Cardiac muscle cell (in vitro differentiated cells and primary cell): ENCODE data around the gene C2CD4D. TPM values are rescaled to one million over a fixed set of nuclear protein-coding genes. Genes with fewer than 3 reads are reported as not detected.

Experiments used
- DNase-seq, 2 donors: peaks; one replicate each; pipeline versions ENCODE4 v3.0.0 to v3.0.0-alpha.2; 2010 to 2017; ENCODE audit warnings: low read depth in 1 of 2, low spot score in 1 of 2
- H3K27ac ChIP-seq: fragments of 200-600 bp; sonication (generic); 2 replicates; pipeline ENCODE4 v1.5.1; 2016
- H3K27me3 ChIP-seq: fragments of 200-600 bp; sonication (generic); 2 replicates; pipeline ENCODE4 v1.6.0; 2016; ENCODE audit warnings: control low read depth
- H3K36me3 ChIP-seq: fragments of 200-600 bp; sonication (generic); 2 replicates; pipeline ENCODE4 v1.5.1; 2016; ENCODE audit warnings: control low read depth
- H3K4me1 ChIP-seq: fragments of 200-600 bp; sonication (generic); 2 replicates; pipeline ENCODE4 v1.8.1; 2017; ENCODE audit warnings: low read depth, mild to moderate bottlenecking, mixed run types
- H3K4me3 ChIP-seq: fragments of 200-600 bp; sonication (generic); 2 replicates; pipeline ENCODE4 v1.5.1; 2016; ENCODE audit warnings: mild to moderate bottlenecking
- H3K9me3 ChIP-seq: fragments of 200-600 bp; sonication (generic); 2 replicates; pipeline ENCODE4 v1.5.1; 2017; ENCODE audit warnings: low read depth, mild to moderate bottlenecking, control low read depth
- polyA plus RNA-seq: library from polyadenylated mRNA; unstranded; fragments of >200 nt; fragmentation: Nextera tagmentation; extraction: Ambion mirVana; gene quantifications from 2 replicates; pipeline ENCODE4 v1.2.1, GENCODE V29; 2016
- total RNA-seq: library from RNA; depleted of rRNA; stranded (reverse); fragments of >200 nt; gene quantifications from 2 replicates; pipeline ENCODE4 v1.2.3, GENCODE V29; 2016
- TF ChIP-seq, protein P1 (sequence below): IDR thresholded peaks from 2 replicates; pipeline ENCODE4 v1.5.1; 2012; ENCODE audit warnings: low read depth, mild to moderate bottlenecking, low read length

The C2CD4D gene
- total and polyA plus RNA-seq, 2 experiments from 2014 or later: 0.44 TPM; not detected in 1

- no peak overlapping the region for H3K27ac ChIP-seq
- TF ChIP-seq, protein P1, sequence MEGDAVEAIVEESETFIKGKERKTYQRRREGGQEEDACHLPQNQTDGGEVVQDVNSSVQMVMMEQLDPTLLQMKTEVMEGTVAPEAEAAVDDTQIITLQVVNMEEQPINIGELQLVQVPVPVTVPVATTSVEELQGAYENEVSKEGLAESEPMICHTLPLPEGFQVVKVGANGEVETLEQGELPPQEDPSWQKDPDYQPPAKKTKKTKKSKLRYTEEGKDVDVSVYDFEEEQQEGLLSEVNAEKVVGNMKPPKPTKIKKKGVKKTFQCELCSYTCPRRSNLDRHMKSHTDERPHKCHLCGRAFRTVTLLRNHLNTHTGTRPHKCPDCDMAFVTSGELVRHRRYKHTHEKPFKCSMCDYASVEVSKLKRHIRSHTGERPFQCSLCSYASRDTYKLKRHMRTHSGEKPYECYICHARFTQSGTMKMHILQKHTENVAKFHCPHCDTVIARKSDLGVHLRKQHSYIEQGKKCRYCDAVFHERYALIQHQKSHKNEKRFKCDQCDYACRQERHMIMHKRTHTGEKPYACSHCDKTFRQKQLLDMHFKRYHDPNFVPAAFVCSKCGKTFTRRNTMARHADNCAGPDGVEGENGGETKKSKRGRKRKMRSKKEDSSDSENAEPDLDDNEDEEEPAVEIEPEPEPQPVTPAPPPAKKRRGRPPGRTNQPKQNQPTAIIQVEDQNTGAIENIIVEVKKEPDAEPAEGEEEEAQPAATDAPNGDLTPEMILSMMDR: no peak
- H3K36me3 ChIP-seq: no peaks in the 10 kb centered on the region
- H3K9me3 ChIP-seq: no peaks in the 10 kb centered on the region
- no peak overlapping the region for H3K4me3 ChIP-seq
- H3K27me3 ChIP-seq: no peaks in the 10 kb centered on the region
- H3K4me1 ChIP-seq: peaks cover 3% of the 10 kb centered on the region
- DNase-seq: no peak
These were observed 20.3 kb downstream of the C2CD4D start for GRCh38 chr1:151819227-151819835.

DNA sequence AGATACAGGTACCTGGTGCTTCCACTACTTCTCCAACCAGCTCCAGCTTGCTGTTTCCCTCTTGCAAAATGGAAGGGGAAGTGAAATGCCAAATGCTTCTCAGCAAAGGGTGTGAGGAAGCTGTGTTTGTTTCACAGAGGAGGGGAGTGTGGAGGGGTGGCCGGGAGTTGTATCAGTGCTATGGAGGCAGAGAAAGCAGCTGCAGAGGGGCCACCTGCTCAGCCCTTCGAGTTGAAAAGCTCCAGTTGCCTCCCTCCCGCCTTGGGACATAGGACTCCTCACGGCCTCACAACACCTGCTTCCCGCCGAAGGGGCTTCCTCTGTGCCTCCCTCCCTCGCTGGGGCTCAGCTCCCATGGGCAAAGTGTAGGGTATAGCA, 22.3 kb downstream of the C2CD4D start:
- H3K36me3 ChIP-seq: no peaks in the 10 kb centered on the region
- no peak overlapping the region for H3K4me3 ChIP-seq
- TF ChIP-seq, protein P1: no peak
- DNase-seq: no peak
- peaks cover 3% of the 10 kb centered on the region for H3K4me1 ChIP-seq
- H3K27ac ChIP-seq: no peak overlapping the region
- no peaks in the 10 kb centered on the region for H3K9me3 ChIP-seq
- no peaks in the 10 kb centered on the region for H3K27me3 ChIP-seq

DNA sequence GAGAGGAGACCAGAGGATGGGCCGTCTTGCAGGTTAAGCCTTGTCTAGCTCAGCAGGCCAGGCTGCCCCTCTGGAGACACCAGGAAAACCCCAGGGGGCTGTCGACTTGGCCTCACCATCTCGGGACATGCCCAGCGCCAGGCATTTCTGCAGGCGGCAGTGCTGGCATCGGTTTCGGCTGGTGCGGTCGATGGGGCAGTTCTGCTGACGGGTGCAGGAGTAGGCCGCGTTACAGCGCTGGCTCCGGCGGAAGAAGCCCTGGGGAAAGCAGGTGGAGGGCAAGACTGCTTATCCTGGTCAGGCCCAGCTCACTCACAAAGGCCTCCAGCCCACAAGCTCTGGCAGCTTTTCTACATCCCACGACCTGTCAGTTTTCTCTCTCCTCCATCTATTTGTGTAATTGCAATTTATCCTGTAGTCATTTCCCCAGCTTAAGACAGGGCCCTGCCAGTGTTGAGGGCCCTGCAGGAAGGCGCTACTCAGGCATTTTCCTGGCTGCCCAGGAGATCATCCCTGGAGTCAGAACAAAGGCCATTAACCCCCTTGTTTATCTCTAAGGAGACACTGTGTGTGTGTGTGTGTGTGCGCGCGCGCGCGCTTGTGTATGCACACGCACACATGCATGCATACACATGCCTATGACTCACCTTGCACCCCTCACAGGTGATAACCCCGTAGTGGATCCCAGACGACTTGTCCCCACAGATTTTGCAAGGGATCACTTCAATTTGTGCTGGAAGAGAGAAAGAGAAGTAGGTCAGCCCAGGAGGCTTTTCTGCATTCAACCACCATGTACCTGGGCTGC, 22.9 kb downstream of the C2CD4D start:
- Histone ChIP-seq H3K4me1 (peaks cover 3% of the 10 kb centered on the region), H3K27ac (no peak overlapping the region), H3K4me3 (no peak overlapping the region), H3K36me3 (no peaks in the 10 kb centered on the region), H3K9me3 (no peaks in the 10 kb centered on the region), H3K27me3 (no peaks in the 10 kb centered on the region)
- TF ChIP-seq, protein P1: no peak
- no peak for DNase-seq

- H3K4me3 ChIP-seq: no peak overlapping the region
- DNase-seq: no peak
- H3K9me3 ChIP-seq: no peaks in the 10 kb centered on the region
- no peaks in the 10 kb centered on the region for H3K27me3 ChIP-seq
- H3K4me1 ChIP-seq: peaks cover 3% of the 10 kb centered on the region
- TF ChIP-seq, protein P1: no peak
- H3K36me3 ChIP-seq: no peaks in the 10 kb centered on the region
- no peak overlapping the region for H3K27ac ChIP-seq
These were observed 23.8 kb downstream of the C2CD4D start for GRCh38 chr1:151815716-151816327.

DNA sequence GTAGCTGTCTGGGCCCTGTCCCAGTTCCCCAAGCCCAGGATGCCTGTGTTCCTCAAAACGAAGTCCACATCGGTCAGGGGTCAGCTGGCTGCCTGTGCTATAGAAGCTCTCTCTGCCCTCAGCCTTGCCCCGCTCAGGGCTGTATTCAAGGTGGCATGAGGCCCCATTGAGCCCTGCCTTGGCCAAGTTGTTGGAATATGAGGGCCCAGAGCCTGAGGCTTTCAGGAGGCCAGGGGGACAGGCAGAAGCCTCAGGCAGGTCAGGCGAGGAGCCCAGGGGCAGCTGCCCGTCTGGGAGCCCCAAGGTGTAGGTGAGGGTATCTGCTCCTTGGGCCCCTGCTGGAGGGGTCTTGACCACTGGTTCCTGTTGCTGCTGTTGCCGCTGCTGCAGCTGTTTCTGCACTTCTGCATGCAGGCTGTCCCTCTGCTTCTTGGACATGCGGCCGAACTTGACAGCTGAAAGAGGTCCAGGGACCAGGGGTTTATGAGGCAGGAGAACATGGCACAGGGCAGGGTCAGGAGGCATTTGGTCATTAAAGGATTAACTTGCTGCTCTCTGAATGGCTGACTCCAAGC, 24.6 kb downstream of the C2CD4D start:
- no peaks in the 10 kb centered on the region for H3K27me3 ChIP-seq
- TF ChIP-seq, protein P1: no peak
- H3K4me1 ChIP-seq: peaks cover 3% of the 10 kb centered on the region
- no peak for DNase-seq
- H3K27ac ChIP-seq: no peak overlapping the region
- H3K9me3 ChIP-seq: no peaks in the 10 kb centered on the region
- H3K36me3 ChIP-seq: no peaks in the 10 kb centered on the region
- no peak overlapping the region for H3K4me3 ChIP-seq
